Esophagus muscularis mucosa (tissue), 4 donors: ENCODE measurements around the gene JMJD1C. TPM values are rescaled to one million over a fixed set of nuclear protein-coding genes. Genes with fewer than 3 reads are reported as not detected.

ENCODE experiments used
- DNase-seq: peaks from one replicate; pipeline ENCODE4 v3.0.0-alpha.2; 2017; ENCODE audit errors: extremely low spot score
- H3K27ac ChIP-seq, 4 donors: fragments of 200-600 bp; sonication (generic); replicated peaks in 1 of 4; 1 replicate in 3 of 4; 2 replicates in 1 of 4; pipeline ENCODE4 v1.5.1; 2016 to 2019; ENCODE audit warnings: mild to moderate bottlenecking in 1 of 4
- H3K27me3 ChIP-seq, 4 donors: fragments of 200-600 bp; sonication (generic); one replicate each; pipeline versions ENCODE4 v1.5.1 to v1.6.0; 2016 to 2019
- H3K36me3 ChIP-seq, 4 donors: fragments of 200-600 bp; sonication (generic); one replicate each; pipeline ENCODE4 v1.5.1; 2016 to 2019
- H3K4me1 ChIP-seq, 4 donors: fragments of 200-600 bp; sonication (generic); one replicate each; pipeline ENCODE4 v1.5.1; 2016 to 2019
- H3K4me3 ChIP-seq, 4 donors: fragments of 200-600 bp; sonication (generic); 1 replicate in 2 of 4; 2 replicates in 2 of 4; pipeline ENCODE4 v1.5.1; 2016 to 2019; ENCODE audit warnings: mild to moderate bottlenecking in 4 of 4, moderate library complexity in 1 of 4
- H3K9me3 ChIP-seq, 4 donors: fragments of 200-600 bp; sonication (generic); 1 replicate in 3 of 4; 2 replicates in 1 of 4; pipeline ENCODE4 v1.5.1; 2016 to 2019
- CTCF ChIP-seq, 3 experiments: fragments of 200-600 bp in 2 of 3; fragments of 450-650 bp in 1 of 3; sonication (generic) in 2 of 3; IDR thresholded peaks; one replicate each; pipeline ENCODE4 v1.5.1; 2017 to 2019; ENCODE audit warnings: antibody characterized with exemption in 3 of 3, mild to moderate bottlenecking in 2 of 3, moderate library complexity in 1 of 3
- EP300 ChIP-seq: sonication (generic); formaldehyde crosslinking; IDR thresholded peaks from one replicate; pipeline ENCODE4 v1.6.1; 2017; ENCODE audit warnings: antibody characterized with exemption
- POLR2A ChIP-seq: fragments of 450-650 bp; IDR thresholded peaks from one replicate; pipeline ENCODE4 v1.6.1; 2017; ENCODE audit warnings: antibody characterized with exemption, moderate library complexity, mild to moderate bottlenecking, low read depth
- POLR2AphosphoS5 ChIP-seq, 2 donors: sonication (generic); formaldehyde crosslinking; IDR thresholded peaks; one replicate each; pipeline ENCODE4 v1.6.1; 2017; ENCODE audit warnings: antibody characterized with exemption in 2 of 2
- WGBS: methylation state at CpG from one replicate; pipeline ENCODE4 v1.1.5; 2018; 5-methylcytosine and 5-hydroxymethylcytosine counted together
- intact Hi-C: fragments of 100-400 bp; cut with DNase I; formaldehyde crosslinking; loops from one replicate; pipeline ENCODE4 v1.15.1; 2023
- total RNA-seq, 4 donors: library from RNA; depleted of rRNA; stranded (reverse); fragments of >200 nt; gene quantifications; one replicate each; pipeline versions ENCODE4 v1.1.0 to v1.2.1, GENCODE V29; 2016

The JMJD1C gene
- total RNA-seq, 4 donors from 2014 or later: 60.3 to 89.7 (median 79.8) TPM

- Histone ChIP-seq H3K4me1 (peaks cover 8 to 16% (median 12%) of the 10 kb centered on the region in 4 donors), H3K9me3 (no peaks in the 10 kb centered on the region), H3K27me3 (no peaks in the 10 kb centered on the region), H3K4me3 (no peak overlapping the region), H3K27ac (no peak overlapping the region), H3K36me3 (no peaks in the 10 kb centered on the region)
- intact Hi-C loops: no loop called here
- TF ChIP-seq EP300 (no peak), POLR2AphosphoS5 (IDR thresholded peaks at IDR 0.05) (no peak), CTCF (IDR thresholded peaks at IDR 0.05) (no peak), POLR2A (no peak)
- no peak for DNase-seq
- WGBS: 95% methylated on average over 3 of the region's 3 CpGs
These were observed 152.6 kb downstream of the JMJD1C start for GRCh38 chr10:63313066-63313717.

- no peaks in the 10 kb centered on the region for H3K27me3 ChIP-seq
- TF ChIP-seq EP300 (no peak), CTCF (IDR thresholded peaks at IDR 0.05) (no peak), POLR2A (no peak), POLR2AphosphoS5 (IDR thresholded peaks at IDR 0.05) (no peak)
- H3K27ac ChIP-seq: no peak overlapping the region
- DNase-seq: no peak
- no peak overlapping the region for H3K4me3 ChIP-seq
- H3K9me3 ChIP-seq: no peaks in the 10 kb centered on the region
- intact Hi-C loops: no loop called here
- H3K4me1 ChIP-seq: peaks cover 4 to 14% (median 9%) of the 10 kb centered on the region in 4 donors
- H3K36me3 ChIP-seq: no peaks in the 10 kb centered on the region
These were observed 157.1 kb downstream of the JMJD1C start for GRCh38 chr10:63308628-63309027.

- 95% methylated on average over 3 of the region's 3 CpGs for WGBS
- H3K4me1 ChIP-seq: peaks cover 4 to 25% (median 15%) of the 10 kb centered on the region in 4 donors
- intact Hi-C loops: no loop called here
- no peaks in the 10 kb centered on the region for H3K36me3 ChIP-seq
- H3K27ac ChIP-seq: no peak overlapping the region
- TF ChIP-seq POLR2AphosphoS5 (IDR thresholded peaks at IDR 0.05) (no peak), POLR2A (no peak), CTCF (IDR thresholded peaks at IDR 0.05) (no peak), EP300 (no peak)
- no peak for DNase-seq
- H3K27me3 ChIP-seq: no peaks in the 10 kb centered on the region
- no peak overlapping the region for H3K4me3 ChIP-seq
- H3K9me3 ChIP-seq: no peaks in the 10 kb centered on the region
These were observed 161.6 kb downstream of the JMJD1C start for GRCh38 chr10:63304146-63304545.

- DNase-seq: no peak
- Histone ChIP-seq H3K9me3 (no peaks in the 10 kb centered on the region), H3K27ac (no peak overlapping the region), H3K4me3 (no peak overlapping the region), H3K27me3 (no peaks in the 10 kb centered on the region), H3K4me1 (peaks cover 0 to 18% (median 11%) of the 10 kb centered on the region in 4 donors), H3K36me3 (no peaks in the 10 kb centered on the region)
- intact Hi-C loops: no loop called here
- 90% methylated on average over 3 of the region's 3 CpGs for WGBS
- TF ChIP-seq POLR2AphosphoS5 (IDR thresholded peaks at IDR 0.05): no peak
- no peak for TF ChIP-seq CTCF (IDR thresholded peaks at IDR 0.05)
- no peak for TF ChIP-seq POLR2A
- no peak for TF ChIP-seq EP300
These were observed 165.0 kb downstream of the JMJD1C start for GRCh38 chr10:63300801-63301200.

GRCh38 chr10:63297941-63298340, 167.8 kb downstream of the JMJD1C start:
- Histone ChIP-seq H3K27ac (no peak overlapping the region), H3K4me1 (peaks cover 0 to 18% (median 11%) of the 10 kb centered on the region in 4 donors), H3K27me3 (no peaks in the 10 kb centered on the region), H3K4me3 (no peak overlapping the region), H3K9me3 (no peaks in the 10 kb centered on the region), H3K36me3 (no peaks in the 10 kb centered on the region)
- no peak for DNase-seq
- intact Hi-C loops: no loop called here
- WGBS: 100% methylated on average over 7 of the region's 8 CpGs
- TF ChIP-seq POLR2A (no peak), POLR2AphosphoS5 (IDR thresholded peaks at IDR 0.05) (no peak), CTCF (IDR thresholded peaks at IDR 0.05) (no peak), EP300 (no peak)
